Measurements from ENCODE around the gene FAM25C.
"Not testable (repeated sequence)": the region's sequence is repeated elsewhere in the genome, so short reads cannot be mapped to it uniquely, and the experiment has no call there.

The FAM25C gene

GRCh38 chr10:47957158-47957557, 42.4 kb downstream of the FAM25C start:
- DNase-seq, result not testable (repeated sequence)

GRCh38 chr10:47947424-47947823, 52.2 kb downstream of the FAM25C start:
- DNase-seq, result not testable (repeated sequence)

All from right kidney (tissue), 1 donor.